ENCODE results near the gene SLC4A5.
"Not testable (repeated sequence)": the region's sequence is repeated elsewhere in the genome, so short reads cannot be mapped to it uniquely, and the experiment has no call there.

The SLC4A5 gene

DNA sequence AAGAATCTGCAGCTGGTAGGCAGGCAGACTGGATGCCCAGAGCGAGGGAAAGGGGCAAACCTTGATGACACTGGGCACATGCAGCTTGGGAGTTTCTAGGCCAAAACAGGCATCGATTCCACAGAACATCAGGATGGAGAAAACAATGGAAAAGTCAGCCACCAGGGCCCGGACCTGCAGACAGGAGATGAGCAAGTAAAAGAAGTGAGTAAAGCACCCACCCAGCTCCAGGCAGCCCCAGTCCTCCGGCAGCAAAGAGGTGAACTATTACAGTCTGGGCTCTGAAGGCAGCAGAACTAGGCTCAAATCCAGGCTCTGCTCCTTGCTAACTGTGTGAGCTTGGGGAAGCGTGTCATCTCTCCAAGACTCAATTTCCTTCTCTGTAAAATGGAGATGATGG lies 108.2 kb downstream of the SLC4A5 start:
- TF ChIP-seq, protein P1, sequence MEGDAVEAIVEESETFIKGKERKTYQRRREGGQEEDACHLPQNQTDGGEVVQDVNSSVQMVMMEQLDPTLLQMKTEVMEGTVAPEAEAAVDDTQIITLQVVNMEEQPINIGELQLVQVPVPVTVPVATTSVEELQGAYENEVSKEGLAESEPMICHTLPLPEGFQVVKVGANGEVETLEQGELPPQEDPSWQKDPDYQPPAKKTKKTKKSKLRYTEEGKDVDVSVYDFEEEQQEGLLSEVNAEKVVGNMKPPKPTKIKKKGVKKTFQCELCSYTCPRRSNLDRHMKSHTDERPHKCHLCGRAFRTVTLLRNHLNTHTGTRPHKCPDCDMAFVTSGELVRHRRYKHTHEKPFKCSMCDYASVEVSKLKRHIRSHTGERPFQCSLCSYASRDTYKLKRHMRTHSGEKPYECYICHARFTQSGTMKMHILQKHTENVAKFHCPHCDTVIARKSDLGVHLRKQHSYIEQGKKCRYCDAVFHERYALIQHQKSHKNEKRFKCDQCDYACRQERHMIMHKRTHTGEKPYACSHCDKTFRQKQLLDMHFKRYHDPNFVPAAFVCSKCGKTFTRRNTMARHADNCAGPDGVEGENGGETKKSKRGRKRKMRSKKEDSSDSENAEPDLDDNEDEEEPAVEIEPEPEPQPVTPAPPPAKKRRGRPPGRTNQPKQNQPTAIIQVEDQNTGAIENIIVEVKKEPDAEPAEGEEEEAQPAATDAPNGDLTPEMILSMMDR (IDR thresholded peaks at IDR 0.05; ENCODE audit: low read depth, low read length, missing control alignments) = no peak
- no peak overlapping the region for H3K4me3 ChIP-seq (replicated peaks; ENCODE audit: low read depth, low read length)
- DNase-seq (ENCODE audit: extremely low read depth, low read depth) = no peak

- DNase-seq (ENCODE audit: extremely low read depth, low read depth) = no peak
- TF ChIP-seq, protein P1 (IDR thresholded peaks at IDR 0.05; ENCODE audit: low read depth, low read length, missing control alignments) = no peak
- H3K4me3 ChIP-seq (replicated peaks; ENCODE audit: low read depth, low read length) = no peak overlapping the region
Measured at GRCh38 chr2:74233648-74234047, 109.6 kb downstream of the SLC4A5 start.

GRCh38 chr2:74232426-74232825 lies 110.8 kb downstream of the SLC4A5 start:
- DNase-seq (ENCODE audit: extremely low read depth, low read depth) = no peak
- no peak overlapping the region for H3K4me3 ChIP-seq (replicated peaks; ENCODE audit: low read depth, low read length)
- TF ChIP-seq, protein P1 (IDR thresholded peaks at IDR 0.05; ENCODE audit: low read depth, low read length, missing control alignments) = no peak

DNA sequence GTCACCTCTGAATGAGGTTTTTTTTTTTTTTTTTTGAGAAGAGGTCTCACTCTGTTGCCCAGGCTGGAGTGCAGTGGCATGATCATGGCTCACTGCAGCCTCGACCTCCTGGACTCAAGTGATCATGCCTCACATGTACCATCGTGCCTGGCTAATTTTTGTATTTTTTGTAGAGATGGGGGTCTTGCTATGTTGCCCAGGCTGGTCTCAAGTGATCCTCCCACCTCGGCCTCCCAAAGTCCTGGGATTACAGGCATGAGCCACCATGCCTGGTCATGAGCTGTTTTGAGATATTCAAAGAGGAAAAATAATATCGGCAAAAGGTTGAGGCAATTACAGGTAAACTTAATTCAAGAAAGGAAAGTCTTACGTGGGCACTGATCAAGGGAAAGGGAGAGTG lies 113.4 kb downstream of the SLC4A5 start:
- not testable (repeated sequence) for H3K4me3 ChIP-seq (replicated peaks; ENCODE audit: low read depth, low read length); DNase-seq (ENCODE audit: extremely low read depth, low read depth)

- no peak for DNase-seq (ENCODE audit: extremely low read depth, low read depth)
- TF ChIP-seq, protein P1 (IDR thresholded peaks at IDR 0.05; ENCODE audit: low read depth, low read length, missing control alignments) = no peak
- no peak overlapping the region for H3K4me3 ChIP-seq (replicated peaks; ENCODE audit: low read depth, low read length)
Measured at GRCh38 chr2:74228772-74229171, 114.4 kb downstream of the SLC4A5 start.

- DNase-seq (ENCODE audit: extremely low read depth, low read depth) = no peak
- TF ChIP-seq, protein P1 (IDR thresholded peaks at IDR 0.05; ENCODE audit: low read depth, low read length, missing control alignments) = no peak
- H3K4me3 ChIP-seq (replicated peaks; ENCODE audit: low read depth, low read length) = no peak overlapping the region
Measured at GRCh38 chr2:74227646-74228045, 115.6 kb downstream of the SLC4A5 start.

DNA sequence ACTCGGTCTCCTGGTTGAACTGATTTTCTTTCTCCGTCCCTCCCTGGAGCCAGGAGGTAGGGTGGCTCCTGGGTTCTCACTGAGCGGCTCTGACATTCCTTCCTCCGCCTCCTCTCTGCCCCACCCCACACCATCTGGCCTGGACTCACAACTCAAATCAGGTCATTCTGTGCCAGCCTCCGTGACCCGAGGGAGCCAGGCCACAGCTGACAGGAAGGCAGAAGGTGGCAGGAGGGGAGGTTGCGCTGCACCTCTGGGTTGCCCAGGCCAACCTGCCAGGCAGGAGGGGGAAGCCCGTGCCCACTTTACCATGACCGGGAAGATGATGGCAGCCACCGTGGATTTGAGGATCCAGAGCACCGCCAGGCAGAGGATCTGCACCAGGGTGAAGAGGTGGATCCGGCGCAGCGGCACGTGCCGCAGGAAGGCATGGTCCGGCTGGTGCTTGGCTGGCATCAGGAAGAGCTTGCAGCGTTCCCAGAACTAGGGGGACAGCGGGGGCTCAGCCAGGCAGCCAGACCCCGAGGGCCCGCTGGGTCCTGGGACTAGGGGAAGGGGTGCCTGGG lies 116.5 kb downstream of the SLC4A5 start:
- DNase-seq (ENCODE audit: extremely low read depth, low read depth) = no peak
- TF ChIP-seq, protein P1 (IDR thresholded peaks at IDR 0.05; ENCODE audit: low read depth, low read length, missing control alignments) = no peak
- H3K4me3 ChIP-seq (replicated peaks; ENCODE audit: low read depth, low read length) = no peak overlapping the region
